Measurements from ENCODE around the gene DESI2. TPM values are rescaled to one million over a fixed set of nuclear protein-coding genes. Genes with fewer than 3 reads are reported as not detected.

Gene DESI2
- total and polyA plus RNA-seq, 2 of the 8 experiments (the other 6 are each of a cell fraction or from before 2014, with no cell fraction given), result 54.0 to 110 TPM

DNA sequence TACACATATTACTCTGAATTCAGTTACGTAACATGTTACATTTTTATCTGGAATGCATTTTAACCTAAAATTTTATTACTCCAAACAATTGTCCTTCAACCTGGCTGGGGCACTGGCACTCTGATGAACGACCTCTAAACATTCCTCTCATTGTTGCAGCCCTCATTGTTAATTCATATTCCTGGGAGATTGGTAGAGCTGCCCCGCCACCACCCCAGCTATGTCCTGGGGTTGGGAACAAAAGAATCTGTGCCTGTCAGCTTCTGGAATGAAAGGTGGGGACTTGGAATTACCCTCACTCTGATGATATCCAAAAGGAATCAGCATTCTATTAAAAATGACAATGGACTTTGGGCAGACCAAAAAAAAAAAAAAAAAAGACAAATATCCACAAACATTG, 38.0 kb upstream of the DESI2 start:
- Histone ChIP-seq H3K4me2 (ENCODE audit: insufficient read depth in 1 of 2, low read depth in 2 of 2, low read length in 2 of 2) (no peak overlapping the region; a peak in 1 of 4 replicates), H3K36me3 (ENCODE audit: control insufficient read depth in 2 of 4, insufficient read depth in 4 of 4, low read length in 3 of 4) (no peaks in the 10 kb centered on the region), H3K9me3 (ENCODE audit: insufficient read depth in 2 of 2, low read depth in 1 of 2, low read length in 1 of 2) (0 out of 4 replicates have a peak, but pooled peaks cover 0 to 3% of the 10 kb centered on the region in 2 experiments), H3K4me3 (ENCODE audit: extremely low read depth in 1 of 4, insufficient read depth in 2 of 4, low read depth in 3 of 4, low read length in 4 of 4) (no peak overlapping the region), H4K91ac (replicated peaks; ENCODE audit: insufficient read length, low read length) (no peak overlapping the region), H3K27me3 (replicated peaks in 1 of 4; ENCODE audit: control insufficient read depth in 3 of 4, extremely low read depth in 1 of 4, insufficient read depth in 3 of 4, low read length in 3 of 4) (no peaks in the 10 kb centered on the region), H4K8ac (ENCODE audit: extremely low read depth, insufficient read depth, low read length) (no peak overlapping the region), H3K79me1 (ENCODE audit: low read depth, low read length) (no peaks in the 10 kb centered on the region), H3K27ac (ENCODE audit: low read depth, low read length) (no peak overlapping the region), H2AFZ (ENCODE audit: low read length) (no peak overlapping the region), H3K23ac (ENCODE audit: insufficient read length) (no peak overlapping the region), H3K56ac (replicated peaks; ENCODE audit: insufficient read length, low read depth, low read length) (no peak overlapping the region), H3K4me1 (replicated peaks in 1 of 4; ENCODE audit: control insufficient read depth in 3 of 4, insufficient read depth in 4 of 4, low read length in 3 of 4) (peaks cover 0 to 6% (median 1%) of the 10 kb centered on the region in 4 experiments; a peak in 1 of 7 replicates), H2BK20ac (ENCODE audit: low read length) (no peak overlapping the region), H2BK5ac (ENCODE audit: low read depth, low read length) (no peak overlapping the region), H3K4ac (replicated peaks; ENCODE audit: insufficient read length, low read depth, low read length) (no peak overlapping the region), H4K5ac (ENCODE audit: insufficient read length, low read depth, low read length) (no peak overlapping the region), H3K18ac (ENCODE audit: extremely low read depth, low read length) (no peak overlapping the region), H4K20me1 (replicated peaks in 1 of 2; ENCODE audit: control insufficient read depth in 1 of 2, insufficient read depth in 2 of 2, low read length in 2 of 2) (no peaks in the 10 kb centered on the region), H3K9ac (replicated peaks in 1 of 4; ENCODE audit: extremely low read depth in 1 of 4, low read depth in 3 of 4, low read length in 3 of 4) (no peak overlapping the region), H2BK120ac (replicated peaks; ENCODE audit: low read depth, low read length) (no peak overlapping the region), H2BK12ac (ENCODE audit: low read depth, low read length) (no peak overlapping the region), H2BK15ac (ENCODE audit: low read length) (no peak overlapping the region), H3K14ac (ENCODE audit: insufficient read length) (no peak overlapping the region), H2AK5ac (ENCODE audit: low read depth, low read length) (no peak overlapping the region), H3K79me2 (ENCODE audit: control insufficient read depth in 1 of 2, insufficient read depth in 2 of 2, low read length in 2 of 2) (no peaks in the 10 kb centered on the region), H3K23me2 (ENCODE audit: low read depth, low read length) (no peaks in the 10 kb centered on the region)
- WGBS, 2 experiments (ENCODE audit: extremely low coverage in 1 of 2, insufficient coverage in 1 of 2, insufficient read length in 1 of 2, insufficient replicate concordance in 2 of 2, low coverage in 1 of 2, low lambda C conversion rate in 2 of 2, missing lambda C conversion rate in 1 of 2), result 41% methylated on average over 3 of the region's 3 CpGs; no CpG with 5 or more reads in 1 of the 2 experiments
- ChIA-PET POLR2A (ENCODE audit: partially characterized antibody) (no interaction called here), CTCF (ENCODE audit: partially characterized antibody) (interaction anchor here (1.2 to 2.2 kb wide), 3 partner anchors 10 to 188 kb away, joined by 3 to 16 read pairs (median 3); no protein-coding TSS in a partner anchor)
- DNase-seq (ENCODE audit: low read depth in 1 of 2, low spot score in 2 of 2), result no peak
- no peak for FAIRE-seq
- TF ChIP-seq KDM1A (IDR thresholded peaks at IDR 0.05; ENCODE audit: borderline replicate concordance, low read length), result no peak
- TF ChIP-seq RXRA (IDR thresholded peaks at IDR 0.05; ENCODE audit: insufficient read depth, low read depth, low read length), result no peak
- no peak for TF ChIP-seq POU5F1 (IDR thresholded peaks at IDR 0.05; ENCODE audit: low read depth, low read length)
- TF ChIP-seq EP300 (IDR thresholded peaks at IDR 0.05; ENCODE audit: borderline replicate concordance in 1 of 2, low read depth in 2 of 2, low read length in 2 of 2), result no peak
- no peak for TF ChIP-seq TEAD4 (IDR thresholded peaks at IDR 0.05; ENCODE audit: low read depth, low read length)
- no peak for TF ChIP-seq JUN (IDR thresholded peaks at IDR 0.05; ENCODE audit: low read depth, low read length)
- TF ChIP-seq GTF2F1 (IDR thresholded peaks at IDR 0.05; ENCODE audit: borderline replicate concordance, low read depth, low read length), result no peak

Measured in H1 (cell line).